ENCODE data around the gene MYRF.

MYRF gene

DNA sequence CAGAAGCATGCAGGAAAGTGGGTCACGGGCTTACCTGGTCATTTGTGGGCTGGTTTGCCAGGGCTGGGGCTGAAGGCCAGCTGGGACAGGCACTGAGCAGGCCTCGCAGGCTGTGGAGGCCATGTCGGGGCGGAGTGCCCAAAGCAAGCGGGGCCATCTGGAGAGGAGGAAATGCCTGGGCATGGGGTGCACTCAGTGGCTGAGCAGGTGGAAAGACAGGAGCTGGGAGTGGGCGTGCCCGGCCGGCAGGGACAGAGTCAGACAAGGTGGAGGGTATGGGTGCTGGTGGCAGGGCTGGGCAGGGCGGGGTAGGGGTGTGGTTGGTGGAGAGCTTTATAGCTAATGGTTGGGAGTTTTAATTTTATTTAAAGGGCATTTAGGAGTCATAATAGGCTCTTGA, 44.9 kb upstream of the MYRF start:
- TF ChIP-seq CREB1 (IDR thresholded peaks at IDR 0.05; ENCODE audit: low read depth) (no peak), FOXM1 (IDR thresholded peaks at IDR 0.05; ENCODE audit: borderline replicate concordance, low read depth) (no peak), TAF1 (IDR thresholded peaks at IDR 0.05; ENCODE audit: low read depth) (no peak), EP300 (IDR thresholded peaks at IDR 0.05; ENCODE audit: borderline replicate concordance) (no peak), TEAD4 (IDR thresholded peaks at IDR 0.05) (no peak), EGR1 (IDR thresholded peaks at IDR 0.05) (no peak), CEBPB (IDR thresholded peaks at IDR 0.05) (no peak), TCF12 (IDR thresholded peaks at IDR 0.05; ENCODE audit: low read depth) (no peak), YY1 (IDR thresholded peaks at IDR 0.05; ENCODE audit: low read depth) (no peak), ZBTB7A (IDR thresholded peaks at IDR 0.05; ENCODE audit: low read depth) (no peak), NFIC (IDR thresholded peaks at IDR 0.05) (no peak), RAD21 (IDR thresholded peaks at IDR 0.05; ENCODE audit: low read depth) (no peak)
- TF ChIP-seq, protein P1, sequence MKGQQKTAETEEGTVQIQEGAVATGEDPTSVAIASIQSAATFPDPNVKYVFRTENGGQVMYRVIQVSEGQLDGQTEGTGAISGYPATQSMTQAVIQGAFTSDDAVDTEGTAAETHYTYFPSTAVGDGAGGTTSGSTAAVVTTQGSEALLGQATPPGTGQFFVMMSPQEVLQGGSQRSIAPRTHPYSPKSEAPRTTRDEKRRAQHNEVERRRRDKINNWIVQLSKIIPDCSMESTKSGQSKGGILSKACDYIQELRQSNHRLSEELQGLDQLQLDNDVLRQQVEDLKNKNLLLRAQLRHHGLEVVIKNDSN (IDR thresholded peaks at IDR 0.05) = no peak
- TF ChIP-seq, protein P2, sequence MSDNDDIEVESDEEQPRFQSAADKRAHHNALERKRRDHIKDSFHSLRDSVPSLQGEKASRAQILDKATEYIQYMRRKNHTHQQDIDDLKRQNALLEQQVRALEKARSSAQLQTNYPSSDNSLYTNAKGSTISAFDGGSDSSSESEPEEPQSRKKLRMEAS (IDR thresholded peaks at IDR 0.05) = no peak
- TF ChIP-seq, protein P3, sequence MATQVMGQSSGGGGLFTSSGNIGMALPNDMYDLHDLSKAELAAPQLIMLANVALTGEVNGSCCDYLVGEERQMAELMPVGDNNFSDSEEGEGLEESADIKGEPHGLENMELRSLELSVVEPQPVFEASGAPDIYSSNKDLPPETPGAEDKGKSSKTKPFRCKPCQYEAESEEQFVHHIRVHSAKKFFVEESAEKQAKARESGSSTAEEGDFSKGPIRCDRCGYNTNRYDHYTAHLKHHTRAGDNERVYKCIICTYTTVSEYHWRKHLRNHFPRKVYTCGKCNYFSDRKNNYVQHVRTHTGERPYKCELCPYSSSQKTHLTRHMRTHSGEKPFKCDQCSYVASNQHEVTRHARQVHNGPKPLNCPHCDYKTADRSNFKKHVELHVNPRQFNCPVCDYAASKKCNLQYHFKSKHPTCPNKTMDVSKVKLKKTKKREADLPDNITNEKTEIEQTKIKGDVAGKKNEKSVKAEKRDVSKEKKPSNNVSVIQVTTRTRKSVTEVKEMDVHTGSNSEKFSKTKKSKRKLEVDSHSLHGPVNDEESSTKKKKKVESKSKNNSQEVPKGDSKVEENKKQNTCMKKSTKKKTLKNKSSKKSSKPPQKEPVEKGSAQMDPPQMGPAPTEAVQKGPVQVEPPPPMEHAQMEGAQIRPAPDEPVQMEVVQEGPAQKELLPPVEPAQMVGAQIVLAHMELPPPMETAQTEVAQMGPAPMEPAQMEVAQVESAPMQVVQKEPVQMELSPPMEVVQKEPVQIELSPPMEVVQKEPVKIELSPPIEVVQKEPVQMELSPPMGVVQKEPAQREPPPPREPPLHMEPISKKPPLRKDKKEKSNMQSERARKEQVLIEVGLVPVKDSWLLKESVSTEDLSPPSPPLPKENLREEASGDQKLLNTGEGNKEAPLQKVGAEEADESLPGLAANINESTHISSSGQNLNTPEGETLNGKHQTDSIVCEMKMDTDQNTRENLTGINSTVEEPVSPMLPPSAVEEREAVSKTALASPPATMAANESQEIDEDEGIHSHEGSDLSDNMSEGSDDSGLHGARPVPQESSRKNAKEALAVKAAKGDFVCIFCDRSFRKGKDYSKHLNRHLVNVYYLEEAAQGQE (IDR thresholded peaks at IDR 0.05; ENCODE audit: low read depth) = no peak

DNA sequence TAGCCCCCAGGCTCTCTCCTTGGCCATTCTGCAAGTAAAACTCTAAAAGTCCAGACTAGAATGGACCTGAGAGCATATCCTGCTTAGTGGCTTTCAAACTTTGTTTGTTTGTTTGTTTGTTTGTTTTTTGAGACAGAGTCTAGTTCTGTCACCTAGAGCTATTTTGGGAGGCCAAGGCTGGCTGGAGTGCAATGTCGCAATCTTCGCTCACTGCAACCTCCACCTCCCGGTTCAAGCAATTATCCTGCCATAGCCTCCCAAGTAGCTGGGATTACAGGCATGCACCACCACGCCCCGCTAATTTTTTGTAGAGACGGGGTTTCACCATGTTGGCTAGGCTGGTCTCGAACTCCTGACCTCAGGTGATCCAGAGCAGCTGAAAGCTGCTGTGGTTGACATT, 43.3 kb upstream of the MYRF start:
- no peak for TF ChIP-seq TAF1 (IDR thresholded peaks at IDR 0.05; ENCODE audit: low read depth)
- no peak for TF ChIP-seq RAD21 (IDR thresholded peaks at IDR 0.05; ENCODE audit: low read depth)
- no peak for TF ChIP-seq EGR1 (IDR thresholded peaks at IDR 0.05)
- TF ChIP-seq, protein P1 (IDR thresholded peaks at IDR 0.05) = no peak
- TF ChIP-seq YY1 (IDR thresholded peaks at IDR 0.05; ENCODE audit: low read depth) = no peak

DNA sequence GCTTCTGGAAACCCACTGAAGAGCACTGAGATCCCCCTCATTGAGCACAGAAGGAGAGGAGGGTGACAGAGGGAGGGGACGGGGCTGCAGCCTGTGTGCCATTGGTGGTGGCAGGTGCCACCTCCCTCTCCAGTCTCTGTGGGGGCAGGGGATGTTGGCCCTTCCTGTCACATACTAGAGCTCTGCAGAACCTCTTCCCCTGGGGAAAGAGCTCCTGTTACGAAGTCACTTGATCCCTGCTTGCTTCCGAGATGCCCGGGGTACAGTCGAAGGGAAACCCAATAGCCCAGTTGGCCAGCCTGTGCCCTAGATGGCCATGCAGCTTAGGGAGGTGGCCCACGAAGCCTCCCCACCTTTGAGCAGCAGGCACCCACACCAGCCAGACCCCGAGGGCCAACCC, 42.9 kb upstream of the MYRF start:
- TF ChIP-seq NFIC (IDR thresholded peaks at IDR 0.05) = no peak
- TF ChIP-seq TAF1 (IDR thresholded peaks at IDR 0.05; ENCODE audit: low read depth) = no peak
- TF ChIP-seq EP300 (IDR thresholded peaks at IDR 0.05; ENCODE audit: borderline replicate concordance) = no peak
- TF ChIP-seq YY1 (IDR thresholded peaks at IDR 0.05; ENCODE audit: low read depth) = no peak
- no peak for TF ChIP-seq TEAD4 (IDR thresholded peaks at IDR 0.05)
- no peak for TF ChIP-seq CEBPB (IDR thresholded peaks at IDR 0.05)
- TF ChIP-seq, protein P2 (IDR thresholded peaks at IDR 0.05) = no peak
- no peak for TF ChIP-seq ZBTB7A (IDR thresholded peaks at IDR 0.05; ENCODE audit: low read depth)
- TF ChIP-seq EGR1 (IDR thresholded peaks at IDR 0.05) = no peak
- TF ChIP-seq RAD21 (IDR thresholded peaks at IDR 0.05; ENCODE audit: low read depth) = no peak
- TF ChIP-seq CREB1 (IDR thresholded peaks at IDR 0.05; ENCODE audit: low read depth) = no peak
- TF ChIP-seq, protein P1 (IDR thresholded peaks at IDR 0.05) = no peak
- TF ChIP-seq FOXM1 (IDR thresholded peaks at IDR 0.05; ENCODE audit: borderline replicate concordance, low read depth) = no peak
- TF ChIP-seq TCF12 (IDR thresholded peaks at IDR 0.05; ENCODE audit: low read depth) = no peak
- TF ChIP-seq, protein P3 (IDR thresholded peaks at IDR 0.05; ENCODE audit: low read depth) = no peak

DNA sequence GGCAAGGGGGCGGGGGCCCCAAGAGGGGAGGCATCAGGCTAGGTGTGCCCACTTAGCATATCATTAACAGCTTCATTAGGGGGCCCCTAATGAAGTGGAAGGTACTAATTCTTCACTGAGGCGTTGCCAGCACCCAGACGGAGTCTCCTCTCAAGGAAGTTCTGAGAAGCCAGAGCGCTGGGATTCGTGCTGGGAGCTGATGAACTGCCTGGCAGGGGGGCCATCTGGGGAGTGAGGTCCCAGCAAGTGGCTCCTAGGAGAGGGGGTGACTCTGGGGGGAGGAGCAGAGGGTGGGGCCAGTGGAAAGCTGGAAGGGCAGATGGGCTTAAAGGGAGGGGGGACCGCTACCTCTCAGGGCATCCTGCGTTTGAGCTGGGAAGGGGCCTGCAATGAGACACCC, 42.4 kb upstream of the MYRF start:
- no peak for TF ChIP-seq EGR1 (IDR thresholded peaks at IDR 0.05)
- TF ChIP-seq CEBPB (IDR thresholded peaks at IDR 0.05) = no peak
- no peak for TF ChIP-seq CREB1 (IDR thresholded peaks at IDR 0.05; ENCODE audit: low read depth)
- TF ChIP-seq ZBTB7A (IDR thresholded peaks at IDR 0.05; ENCODE audit: low read depth) = no peak
- TF ChIP-seq, protein P3 (IDR thresholded peaks at IDR 0.05; ENCODE audit: low read depth) = no peak
- no peak for TF ChIP-seq TAF1 (IDR thresholded peaks at IDR 0.05; ENCODE audit: low read depth)
